Left hindlimb (tissue), 1 donor: ENCODE results near the gene RPS6KA4.
"Not testable (repeated sequence)": the region's sequence is repeated elsewhere in the genome, so short reads cannot be mapped to it uniquely, and the experiment has no call there.

Experiments used
- DNase-seq: peaks from one replicate; pipeline ENCODE4 v3.0.0-alpha.2; 2018

Gene RPS6KA4

GRCh38 chr11:64391839-64392238, 32.9 kb downstream of the RPS6KA4 start:
- DNase-seq, result no peak

DNA sequence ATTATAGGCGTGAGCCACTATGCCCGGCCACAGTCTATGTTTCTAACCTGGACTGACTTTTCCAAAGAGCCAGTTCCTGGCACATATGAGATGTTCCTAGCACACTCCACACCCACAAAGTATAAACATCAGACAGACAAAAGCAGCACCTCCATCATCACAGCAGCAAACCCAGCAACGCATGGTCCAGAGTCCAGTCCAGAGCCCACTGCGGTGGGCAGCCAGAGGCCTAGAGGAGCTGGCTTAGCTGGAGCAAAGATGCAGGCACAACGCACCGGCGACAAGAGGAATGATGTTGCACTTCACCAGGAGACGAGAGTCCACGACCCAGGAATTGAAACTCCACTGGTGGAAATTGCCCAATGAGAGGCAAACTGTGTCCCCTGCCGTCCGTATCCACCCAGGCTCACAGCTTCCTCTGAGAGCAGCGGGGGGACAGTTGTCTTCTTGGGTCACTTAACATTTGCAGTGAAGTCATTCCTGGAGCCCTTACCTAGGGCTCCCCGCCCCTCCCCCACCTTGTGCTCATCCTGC, 36.6 kb downstream of the RPS6KA4 start:
- DNase-seq, result no peak

GRCh38 chr11:64396079-64396591, 37.2 kb downstream of the RPS6KA4 start:
- DNase-seq, result peak; percentile 67

DNA sequence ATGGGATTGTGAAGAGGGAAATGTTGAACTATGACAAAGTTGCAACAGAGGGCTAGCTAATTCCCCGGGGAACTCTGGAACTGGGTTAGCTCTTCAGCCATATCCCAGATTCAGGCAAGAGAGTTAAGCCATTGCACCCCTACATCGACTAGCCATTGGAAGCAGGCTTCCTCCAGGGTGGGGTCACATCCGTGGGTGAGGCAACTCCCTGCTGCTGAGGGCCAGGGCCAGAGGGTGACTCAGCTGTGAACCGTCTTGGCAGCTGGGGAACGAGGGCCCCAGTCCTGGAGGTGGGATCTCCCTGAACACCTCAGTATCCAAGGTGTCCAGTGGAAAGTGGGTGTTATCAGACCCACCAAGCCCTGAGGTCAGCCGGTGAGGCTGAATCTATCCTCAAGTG, 41.1 kb downstream of the RPS6KA4 start:
- no peak for DNase-seq

DNA sequence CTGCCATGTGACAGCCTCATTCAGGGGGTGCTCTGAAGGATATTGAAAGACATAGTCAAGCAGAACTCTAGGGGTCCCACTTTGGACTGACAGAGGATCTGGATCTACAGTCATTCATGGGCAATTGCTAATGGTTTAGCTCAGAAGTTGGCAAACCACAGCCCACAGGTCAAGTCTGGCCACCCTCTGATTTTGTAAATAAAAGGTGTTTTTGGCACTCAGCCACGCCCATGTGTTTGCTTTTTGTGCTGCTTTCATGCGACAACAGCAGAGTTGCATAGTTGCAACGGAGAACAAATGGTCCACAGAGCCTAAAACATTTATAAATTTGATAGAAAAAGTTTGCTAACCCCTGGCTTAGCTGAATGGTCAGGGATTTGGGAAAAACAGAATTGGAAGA, 41.7 kb downstream of the RPS6KA4 start:
- DNase-seq, result no peak

- no peak for DNase-seq
These were observed 42.8 kb downstream of the RPS6KA4 start for GRCh38 chr11:64401775-64402174.

DNA sequence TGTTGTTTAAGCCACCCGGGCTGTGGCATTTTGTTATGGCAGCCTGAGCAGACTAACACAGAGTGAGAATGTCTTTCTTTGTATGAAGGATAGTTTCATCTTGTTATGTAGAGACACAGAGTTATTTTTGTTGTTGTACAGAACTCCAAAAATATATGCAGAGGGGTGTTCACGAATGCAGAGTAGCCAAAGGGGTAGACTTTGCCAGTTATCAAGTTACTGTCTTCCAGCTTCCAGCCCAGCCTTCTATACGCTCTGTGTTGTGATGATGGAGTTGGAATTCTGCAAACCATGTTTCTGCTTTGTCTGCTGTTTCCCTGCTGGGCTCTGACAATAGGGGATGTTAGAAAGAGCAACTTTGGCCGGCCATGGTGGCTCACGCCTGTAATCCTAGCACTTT, 44.1 kb downstream of the RPS6KA4 start:
- no peak for DNase-seq

DNA sequence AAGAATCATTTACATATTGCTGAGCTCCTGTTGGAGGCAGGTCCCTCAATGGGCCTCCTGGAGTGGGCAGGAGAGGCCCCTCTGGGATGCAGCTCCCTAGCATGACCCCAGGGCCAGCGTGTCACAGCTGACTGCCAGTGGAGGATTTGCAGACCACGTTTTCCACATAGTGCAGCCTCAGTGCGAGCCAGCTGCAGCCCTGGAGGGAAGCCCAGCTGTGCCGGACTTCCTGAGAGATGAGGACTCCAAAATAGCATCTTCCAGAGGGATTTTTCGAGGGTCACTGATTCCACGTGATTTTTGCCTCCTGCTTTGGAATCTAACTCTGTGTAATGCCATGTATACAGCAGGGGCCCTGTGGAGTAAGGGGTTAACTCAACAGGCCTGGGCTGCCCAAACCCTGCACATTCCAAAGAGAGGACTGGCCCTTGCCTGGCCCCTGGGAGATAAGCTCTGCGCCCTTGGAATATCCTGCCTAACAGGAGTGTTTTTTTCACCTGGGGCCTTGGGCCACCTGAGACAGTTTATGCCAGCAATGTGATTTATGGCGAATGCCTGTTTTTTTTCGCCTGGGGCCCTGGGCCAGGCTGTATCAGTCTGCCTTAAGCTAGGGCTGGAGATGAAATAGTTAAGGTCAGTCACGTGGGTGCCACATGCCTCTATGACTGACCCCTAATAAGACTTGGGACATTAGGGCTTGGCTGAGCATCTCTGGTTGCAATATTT, 47.4 kb downstream of the RPS6KA4 start:
- DNase-seq, result peak; percentile 60

- no peak for DNase-seq
These were observed 48.3 kb downstream of the RPS6KA4 start for GRCh38 chr11:64407221-64407620.

DNA sequence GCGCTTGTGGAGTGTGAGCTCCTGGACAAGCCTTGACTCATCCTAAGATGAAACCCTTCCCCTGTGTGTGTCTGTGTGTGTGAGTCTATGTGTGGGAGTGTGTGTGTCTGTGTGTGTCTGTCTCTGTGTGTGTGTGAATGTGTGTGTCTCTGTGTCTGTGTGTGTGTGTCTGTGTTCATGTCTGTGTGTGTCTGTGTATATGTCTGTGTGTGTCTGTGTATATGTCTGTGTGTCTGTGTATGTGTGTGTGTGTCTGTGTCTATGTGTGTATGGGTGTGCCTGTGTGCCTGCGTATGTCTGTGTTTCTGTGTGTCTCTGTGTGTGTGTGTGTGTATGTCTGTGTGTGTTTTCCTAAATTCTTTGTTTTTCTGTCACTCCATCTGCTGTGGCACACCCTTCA, 48.7 kb downstream of the RPS6KA4 start:
- no peak for DNase-seq

DNA sequence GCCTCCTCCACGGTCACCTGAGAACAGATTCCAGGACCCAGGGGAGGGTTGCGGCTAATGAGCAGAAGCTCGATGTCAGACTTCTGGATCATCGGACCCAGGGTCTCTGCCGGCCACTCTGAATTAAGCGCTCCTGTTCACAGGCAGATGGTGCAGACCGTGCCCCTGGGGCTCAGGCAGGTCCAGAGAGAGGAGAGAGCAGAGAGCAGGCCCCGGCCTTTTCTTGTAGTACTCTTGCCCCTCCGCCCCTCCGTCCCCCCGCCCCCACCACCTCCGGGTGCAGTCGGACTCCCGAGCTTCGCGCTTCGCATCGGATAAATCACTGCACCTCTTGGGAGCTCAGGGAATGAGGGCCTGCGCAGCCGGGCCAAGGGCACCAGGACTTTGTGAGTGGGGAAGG, 50.3 kb downstream of the RPS6KA4 start:
- DNase-seq, result no peak

- DNase-seq, result peak; percentile 63
These were observed 50.9 kb downstream of the RPS6KA4 start for GRCh38 chr11:64409707-64410403.

- DNase-seq, result no peak
These were observed 51.4 kb downstream of the RPS6KA4 start for GRCh38 chr11:64410404-64410734.

- no peak for DNase-seq
These were observed 54.5 kb downstream of the RPS6KA4 start for GRCh38 chr11:64413417-64413816.

- no peak for DNase-seq
These were observed 56.3 kb downstream of the RPS6KA4 start for GRCh38 chr11:64415286-64415685.

GRCh38 chr11:64415996-64416728, 57.2 kb downstream of the RPS6KA4 start:
- DNase-seq, result no peak

GRCh38 chr11:64418233-64418632, 59.3 kb downstream of the RPS6KA4 start:
- DNase-seq, result not testable (repeated sequence)

DNA sequence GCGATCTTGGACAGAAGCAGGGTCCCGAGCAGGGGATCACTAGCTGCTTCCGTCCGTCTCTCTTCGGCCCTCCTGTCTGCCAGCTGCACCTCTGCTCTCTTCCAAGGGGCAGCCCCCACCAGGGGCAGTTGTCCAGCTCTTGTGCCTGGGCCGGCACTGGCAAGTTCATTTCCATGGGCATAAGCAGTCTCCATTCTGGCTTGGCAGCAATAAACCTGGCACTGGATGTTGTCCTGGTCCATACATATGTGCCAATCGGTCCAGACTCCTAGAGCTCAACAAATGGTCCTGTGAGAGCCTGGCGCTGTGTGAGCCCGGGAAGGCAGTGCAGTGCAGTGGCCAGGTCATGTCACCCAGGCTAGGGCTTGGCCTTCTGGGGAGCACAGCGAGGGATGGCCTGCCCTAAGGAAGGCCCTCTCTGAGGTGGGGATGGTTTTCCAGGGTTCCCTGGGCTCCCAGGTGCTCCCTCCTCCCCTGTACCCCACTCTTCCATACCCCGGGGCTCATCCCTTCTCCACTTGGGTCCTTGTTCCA, 60.4 kb downstream of the RPS6KA4 start:
- DNase-seq, result no peak

DNA sequence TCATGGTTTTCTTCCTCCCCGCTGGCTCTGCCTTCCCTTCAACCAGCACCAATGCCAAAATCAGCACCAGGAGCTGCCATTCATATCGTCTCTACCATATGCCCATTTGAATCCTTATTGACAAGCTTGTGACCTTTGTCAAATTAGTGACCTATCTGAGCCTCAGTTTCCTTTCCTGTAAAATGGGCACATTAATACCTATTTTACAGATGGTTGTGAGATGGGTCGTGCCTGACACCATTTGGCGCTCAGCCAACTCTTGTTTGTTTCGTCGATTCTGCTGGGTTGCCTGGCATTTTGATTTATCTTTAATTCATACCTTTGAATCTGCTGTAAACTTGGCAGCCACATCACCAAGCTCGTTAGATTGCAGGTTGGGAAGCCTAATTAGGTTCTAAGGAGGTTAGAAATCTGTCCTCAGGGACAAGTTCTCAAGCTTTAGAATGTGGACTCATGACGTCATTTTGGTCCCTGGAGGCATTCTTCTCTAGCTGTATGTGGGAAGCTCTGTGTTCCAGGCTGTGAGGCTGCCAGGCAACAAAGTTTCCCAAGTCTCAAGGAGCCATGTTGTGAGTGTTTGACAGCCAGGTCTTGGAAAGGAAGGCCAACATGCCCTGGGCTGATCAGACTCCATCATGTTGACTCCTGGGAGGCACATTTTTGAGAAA, 61.0 kb downstream of the RPS6KA4 start:
- no peak for DNase-seq
